Thyroid gland (tissue), 4 donors: ENCODE results near the gene CBLC.

ENCODE experiments used
- CTCF ChIP-seq, 6 experiments: fragments of 200-600 bp in 3 of 6; fragments of 450-650 bp in 3 of 6; sonication (generic) in 3 of 6; IDR thresholded peaks; one replicate each; pipeline ENCODE4 v1.5.1; 2016 to 2019; ENCODE audit warnings: antibody characterized with exemption in 6 of 6, mild to moderate bottlenecking in 2 of 6, inconsistent platforms in 1 of 6, moderate library complexity in 1 of 6
- POLR2A ChIP-seq, 2 donors: fragments of 450-650 bp; IDR thresholded peaks; one replicate each; pipeline ENCODE4 v1.6.1; 2017; ENCODE audit warnings: antibody characterized with exemption in 2 of 2, mild to moderate bottlenecking in 2 of 2, moderate library complexity in 1 of 2

DNA sequence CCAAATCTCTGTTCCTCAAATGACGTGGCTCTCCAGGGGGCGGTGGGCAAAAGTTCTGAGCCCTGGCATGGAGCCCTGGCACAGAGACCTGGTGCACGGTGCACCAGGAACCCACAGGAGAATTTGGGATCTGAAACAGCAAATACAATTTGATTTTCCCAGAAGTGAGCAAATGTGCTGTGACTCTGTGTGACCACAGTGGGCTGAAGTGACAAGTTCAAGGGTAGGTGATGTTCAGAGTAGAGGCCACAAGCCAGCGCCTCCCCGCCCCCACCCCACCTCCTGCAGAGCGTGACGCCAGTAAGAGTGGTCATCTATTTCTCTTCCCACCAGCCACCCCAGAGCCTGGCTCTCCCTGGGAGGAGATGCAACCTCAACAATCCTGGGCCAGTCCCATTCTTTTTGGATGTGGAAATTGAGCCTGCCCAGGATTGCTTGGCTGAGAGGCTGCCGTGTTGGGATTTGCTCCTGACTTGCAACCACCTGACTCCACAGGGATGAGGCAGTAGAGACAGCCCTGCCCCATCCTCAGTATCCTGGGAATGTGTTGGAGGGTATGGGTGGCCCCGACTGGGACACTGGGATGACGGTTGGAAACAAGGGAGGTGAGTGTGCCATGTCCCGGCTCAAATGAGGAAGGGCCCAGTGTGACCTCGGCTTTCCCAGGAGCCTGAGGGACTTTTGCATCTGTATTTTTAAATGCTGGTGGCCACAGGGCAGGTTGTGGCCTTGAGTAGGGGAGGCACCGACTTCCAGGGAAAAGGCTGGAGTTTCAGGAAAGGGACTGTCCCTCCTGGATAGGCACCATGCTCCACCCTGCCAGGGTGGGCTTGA, 40.2 kb upstream of the CBLC start:
- no peak for TF ChIP-seq CTCF (IDR thresholded peaks at IDR 0.05)
- no peak for TF ChIP-seq POLR2A (IDR thresholded peaks at IDR 0.05)
